ENCODE measurements around the gene VPS37D. TPM values are rescaled to one million over a fixed set of nuclear protein-coding genes. Genes with fewer than 3 reads are reported as not detected.
"Not testable (repeated sequence)": the region's sequence is repeated elsewhere in the genome, so short reads cannot be mapped to it uniquely, and the experiment has no call there.

The VPS37D gene
- total RNA-seq, 1 donor, result 1.9 TPM

DNA sequence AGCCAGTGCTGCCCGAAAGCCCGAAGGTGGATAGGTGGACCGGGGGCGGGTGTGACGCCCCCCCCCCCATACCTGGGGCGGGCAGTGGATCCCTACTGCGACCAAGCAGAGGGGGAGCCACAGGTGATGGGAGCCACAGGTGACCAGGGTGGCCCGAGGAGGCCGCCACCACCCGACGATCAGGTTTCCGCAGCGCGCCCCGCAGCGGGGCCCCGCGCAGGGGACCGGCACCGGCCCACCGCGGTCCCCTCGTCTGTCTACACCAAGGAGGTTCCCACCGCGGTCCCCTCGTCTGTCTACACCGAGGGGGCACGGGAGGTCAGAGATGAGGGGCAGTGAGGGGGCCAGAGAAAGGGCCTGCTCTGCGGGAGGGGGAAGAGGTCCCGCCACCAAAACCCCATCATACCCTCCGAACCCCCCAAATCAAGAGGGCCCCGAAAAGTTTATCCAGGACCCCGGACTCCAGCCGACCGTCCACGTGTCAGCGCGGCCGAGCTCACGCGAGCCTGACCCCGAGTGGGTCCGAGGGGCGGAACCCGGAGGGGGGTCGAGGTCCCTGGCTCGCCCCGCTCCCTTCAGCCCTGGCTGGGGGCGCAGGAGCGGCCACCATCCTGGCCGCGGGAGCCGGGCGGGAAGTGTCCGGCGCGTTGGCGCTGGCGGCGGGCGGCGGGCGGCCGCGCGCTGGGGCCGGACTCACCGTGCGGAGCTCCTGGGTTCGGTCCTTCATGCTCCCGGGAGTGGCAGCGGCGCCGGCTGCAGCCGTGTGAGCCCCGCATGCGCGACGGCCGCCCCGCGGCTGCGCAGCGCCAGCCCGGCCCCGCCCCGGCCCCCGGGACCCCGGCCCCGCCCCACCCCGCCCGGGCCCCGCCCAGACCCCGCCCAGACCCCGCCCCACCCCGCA, 51.5 kb downstream of the VPS37D start, which contains the start of gene STX1A:
Gene STX1A, minus strand, starts transcription at position 765 of the 901 bp plus-strand sequence. Its CDS starts 38 bp downstream, at position 727.
- peak within 1 kb of the TSS; percentile 80 for H3K4me3 ChIP-seq (ENCODE audit: low read depth, low read length)
- TF ChIP-seq, protein P1, sequence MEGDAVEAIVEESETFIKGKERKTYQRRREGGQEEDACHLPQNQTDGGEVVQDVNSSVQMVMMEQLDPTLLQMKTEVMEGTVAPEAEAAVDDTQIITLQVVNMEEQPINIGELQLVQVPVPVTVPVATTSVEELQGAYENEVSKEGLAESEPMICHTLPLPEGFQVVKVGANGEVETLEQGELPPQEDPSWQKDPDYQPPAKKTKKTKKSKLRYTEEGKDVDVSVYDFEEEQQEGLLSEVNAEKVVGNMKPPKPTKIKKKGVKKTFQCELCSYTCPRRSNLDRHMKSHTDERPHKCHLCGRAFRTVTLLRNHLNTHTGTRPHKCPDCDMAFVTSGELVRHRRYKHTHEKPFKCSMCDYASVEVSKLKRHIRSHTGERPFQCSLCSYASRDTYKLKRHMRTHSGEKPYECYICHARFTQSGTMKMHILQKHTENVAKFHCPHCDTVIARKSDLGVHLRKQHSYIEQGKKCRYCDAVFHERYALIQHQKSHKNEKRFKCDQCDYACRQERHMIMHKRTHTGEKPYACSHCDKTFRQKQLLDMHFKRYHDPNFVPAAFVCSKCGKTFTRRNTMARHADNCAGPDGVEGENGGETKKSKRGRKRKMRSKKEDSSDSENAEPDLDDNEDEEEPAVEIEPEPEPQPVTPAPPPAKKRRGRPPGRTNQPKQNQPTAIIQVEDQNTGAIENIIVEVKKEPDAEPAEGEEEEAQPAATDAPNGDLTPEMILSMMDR (IDR thresholded peaks at IDR 0.05; ENCODE audit: insufficient read depth, low read length), result no peak
- peak; percentile 58 for DNase-seq (ENCODE audit: low read depth)

DNA sequence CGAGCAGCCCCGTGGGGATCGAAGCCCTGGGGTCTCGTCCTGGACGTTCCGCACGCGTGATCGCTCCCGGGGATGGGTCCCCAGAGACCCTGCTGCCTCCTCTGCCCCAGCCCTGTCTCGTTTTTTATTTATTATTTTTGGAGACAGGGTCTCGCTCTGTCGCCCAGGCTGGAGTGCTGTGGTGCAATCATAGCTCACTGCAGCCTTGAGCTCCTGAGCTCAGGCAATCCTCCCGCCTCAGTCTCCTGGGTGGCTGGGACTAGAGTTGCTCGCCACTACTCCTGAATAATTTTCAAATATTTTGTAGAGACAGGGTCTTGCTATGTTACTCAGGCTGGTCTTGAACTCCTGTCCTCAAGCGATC, 52.2 kb downstream of the VPS37D start:
- TF ChIP-seq, protein P1 (IDR thresholded peaks at IDR 0.05; ENCODE audit: insufficient read depth, low read length), result no peak
- peak overlapping the region; percentile 64 for H3K4me3 ChIP-seq (ENCODE audit: low read depth, low read length)
- DNase-seq (ENCODE audit: low read depth), result no peak

DNA sequence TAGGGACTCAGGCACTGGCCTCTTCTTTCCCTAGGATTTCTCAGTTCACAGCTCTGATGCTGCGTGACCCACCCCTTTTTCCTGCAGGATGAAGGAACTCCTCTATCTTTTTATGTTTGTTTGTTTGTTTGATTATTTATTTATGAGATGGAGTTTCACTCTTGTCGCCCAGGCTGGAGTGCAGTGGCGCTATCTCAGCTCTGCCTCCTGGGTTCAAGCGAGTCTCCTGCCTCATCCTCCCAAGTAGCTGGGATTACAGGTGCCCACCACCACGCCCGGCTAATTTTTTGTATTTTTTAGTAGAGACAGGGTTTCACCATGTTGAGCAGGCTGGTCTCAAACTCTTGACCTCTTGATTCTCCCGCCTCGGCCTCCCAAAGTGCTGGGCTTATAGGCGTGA, 52.8 kb downstream of the VPS37D start:
- not testable (repeated sequence) for DNase-seq (ENCODE audit: low read depth); H3K4me3 ChIP-seq (ENCODE audit: low read depth, low read length)

DNA sequence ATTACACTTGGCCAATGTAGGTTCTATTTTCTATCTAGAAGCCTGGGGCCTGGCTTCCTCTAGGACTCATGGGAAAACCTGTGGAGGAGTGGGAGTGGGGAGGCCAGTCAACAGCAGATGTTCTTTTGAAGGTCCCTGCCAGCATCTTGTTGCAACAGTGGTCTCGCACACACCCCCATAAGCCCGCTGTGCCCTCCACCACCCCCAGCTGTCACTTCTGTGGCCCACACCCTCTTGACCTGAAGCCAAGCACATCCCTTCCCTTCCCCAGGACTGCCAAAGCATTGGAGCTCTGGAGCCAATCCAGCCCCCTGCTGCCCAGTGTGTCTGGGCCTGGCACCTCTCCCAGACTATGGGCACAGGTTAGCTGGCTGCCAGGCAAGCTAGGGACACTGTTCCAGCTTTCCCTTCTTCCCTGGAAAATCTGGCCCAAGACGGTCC, 53.8 kb downstream of the VPS37D start:
- DNase-seq (ENCODE audit: low read depth), result no peak
- no peak overlapping the region for H3K4me3 ChIP-seq (ENCODE audit: low read depth, low read length)
- TF ChIP-seq, protein P1 (IDR thresholded peaks at IDR 0.05; ENCODE audit: insufficient read depth, low read length), result no peak

Small RNA genes lying within 50 kb of the gene (small RNA-seq; reads per million reads assigned to genes)
- not detected for gene MIR4284

Other genes with a start within 250 kb of the VPS37D start
- 0.25 and 0.27 TPM in 2 replicates for gene FZD9, start 234.1 kb upstream of the VPS37D start, total RNA-seq (ENCODE audit: low replicate concordance)
- 75.6 and 175 TPM in 2 replicates for gene BAZ1B, start 145.5 kb upstream of the VPS37D start, total RNA-seq (ENCODE audit: low replicate concordance)
- 23.4 and 34.2 TPM in 2 replicates for gene BCL7B, start 110.1 kb upstream of the VPS37D start, total RNA-seq (ENCODE audit: low replicate concordance)
- 16.4 and 44.6 TPM in 2 replicates for gene TBL2, start 89.3 kb upstream of the VPS37D start, total RNA-seq (ENCODE audit: low replicate concordance)
- gene MLXIPL, start 43.3 kb upstream of the VPS37D start, total RNA-seq (ENCODE audit: low replicate concordance), result 0.72 and 2.0 TPM in 2 replicates
- gene DNAJC30, start 15.6 kb downstream of the VPS37D start, total RNA-seq (ENCODE audit: low replicate concordance), result 1.9 and 3.4 TPM in 2 replicates
- gene BUD23, start 15.8 kb downstream of the VPS37D start, total RNA-seq (ENCODE audit: low replicate concordance), result 28.6 and 69.4 TPM in 2 replicates
- gene STX1A, start 51.8 kb downstream of the VPS37D start, total RNA-seq (ENCODE audit: low replicate concordance), result 3.6 and 27.9 TPM in 2 replicates
- 5.0 and 14.8 TPM in 2 replicates for gene ABHD11, start 71.0 kb downstream of the VPS37D start, total RNA-seq (ENCODE audit: low replicate concordance)
- gene CLDN3, start 102.4 kb downstream of the VPS37D start, total RNA-seq (ENCODE audit: low replicate concordance), result not detected in 2 replicates
- 0.54 and 0.74 TPM in 2 replicates for gene CLDN4, start 163.2 kb downstream of the VPS37D start, total RNA-seq (ENCODE audit: low replicate concordance)
- 6.1 and 10.7 TPM in 2 replicates for gene METTL27, start 174.7 kb downstream of the VPS37D start, total RNA-seq (ENCODE audit: low replicate concordance)
- gene TMEM270, start 193.3 kb downstream of the VPS37D start, total RNA-seq (ENCODE audit: low replicate concordance), result not detected in 2 replicates

All from fibroblast of the aortic adventitia (primary cell).